ENCODE data around the gene TAF1B. TPM values are rescaled to one million over a fixed set of nuclear protein-coding genes. Genes with fewer than 3 reads are reported as not detected.

Gene TAF1B
- total and polyA plus RNA-seq, 2 donors (not counting 3 experiments of a cell fraction or from before 2014, with no cell fraction given): 6.3 to 29.4 TPM

GRCh38 chr2:9982248-9982647 is 139.0 kb downstream of the TAF1B start:
- H3K36me3 ChIP-seq (ENCODE audit: control insufficient read depth in 2 of 2, extremely low read depth in 1 of 2, insufficient read depth in 2 of 2, low read length in 2 of 2): no peaks in the 10 kb centered on the region
- no peaks in the 10 kb centered on the region for H4K20me1 ChIP-seq (replicated peaks; ENCODE audit: control insufficient read depth, extremely low read depth, insufficient read depth, low read length)
- no peak overlapping the region for H2AFZ ChIP-seq (ENCODE audit: low read depth, low read length)
- H3K9me3 ChIP-seq (replicated peaks; ENCODE audit: control insufficient read depth, insufficient read depth, low read length): no peaks in the 10 kb centered on the region
- TF ChIP-seq MAX (IDR thresholded peaks at IDR 0.05; ENCODE audit: insufficient read depth, insufficient read length): no peak
- no peak for TF ChIP-seq GATA2 (IDR thresholded peaks at IDR 0.05; ENCODE audit: insufficient read depth, insufficient read length, low read depth, low read length)
- TF ChIP-seq MYC (IDR thresholded peaks at IDR 0.05; ENCODE audit: low read depth, low read length): no peak
- no peak for TF ChIP-seq JUN (IDR thresholded peaks at IDR 0.05; ENCODE audit: borderline replicate concordance, insufficient read depth, insufficient read length, low read depth)
- TF ChIP-seq CTCF (IDR thresholded peaks at IDR 0.05; ENCODE audit: extremely low read depth in 1 of 2, insufficient read depth in 1 of 2, low read depth in 1 of 2, low read length in 2 of 2): no peak
- no peak for TF ChIP-seq POLR2A (IDR thresholded peaks at IDR 0.05; ENCODE audit: low read depth, low read length)
- TF ChIP-seq FOS (IDR thresholded peaks at IDR 0.05; ENCODE audit: borderline replicate concordance, insufficient read depth, low read length): no peak
- TF ChIP-seq EZH2 (IDR thresholded peaks at IDR 0.05; ENCODE audit: borderline replicate concordance, low read depth, low read length, severe bottlenecking): no peak
- TF ChIP-seq POLR2AphosphoS5 (IDR thresholded peaks at IDR 0.05; ENCODE audit: insufficient read depth, low read depth, low read length): no peak
- H3K27me3 ChIP-seq (ENCODE audit: control insufficient read depth in 2 of 2, insufficient read depth in 2 of 2, low read length in 2 of 2): no peaks in the 10 kb centered on the region
- no peak overlapping the region for H3K4me3 ChIP-seq (replicated peaks in 1 of 3; ENCODE audit: insufficient read depth in 1 of 3, low read depth in 1 of 3, low read length in 3 of 3)
- intact Hi-C loops (cut with micrococcal nuclease) (no loop called here), dilution Hi-C loops (cut with MboI; ENCODE audit: extremely low pct_ligation_motif_present, low sequenced_read_pairs) (no loop called here)
- ChIA-PET POLR2A (no interaction called here), CTCF (interaction anchor here (1.0 to 7.8 kb wide), 5 partner anchors 10 to 63 kb away, joined by 3 to 340 read pairs (median 6); partner anchors contain the start of gene KLF11)
- no peak overlapping the region for H3K27ac ChIP-seq (ENCODE audit: insufficient read depth, low read depth, low read length)
- DNase-seq (ENCODE audit: low read depth, low spot score) (no peak), FAIRE-seq (no peak)
- no peak overlapping the region for H3K4me2 ChIP-seq (ENCODE audit: insufficient read depth, low read length)
- peaks cover 5% of the 10 kb centered on the region for H3K4me1 ChIP-seq (ENCODE audit: control insufficient read depth, extremely low read depth, insufficient read depth, low read length)
- no peaks in the 10 kb centered on the region for H3K79me2 ChIP-seq (ENCODE audit: control insufficient read depth, insufficient read depth, low read length)
- no TSS peak for BruUV-seq (replicated peaks)
- no peak overlapping the region for H3K9ac ChIP-seq (replicated peaks; ENCODE audit: extremely low read depth, insufficient read depth, low read length)
- H3K9me1 ChIP-seq (replicated peaks; ENCODE audit: control insufficient read depth, extremely low read depth, insufficient read depth, low read length): no peaks in the 10 kb centered on the region

All from endothelial cell of umbilical vein (primary cell).